Mesenchymal stem cell (in vitro differentiated cells and primary cell): Measurements from ENCODE around the gene SUCLA2.

Source experiments
- DNase-seq: peaks from one replicate; pipeline ENCODE4 v3.0.0-alpha.2; 2013
- H2AFZ ChIP-seq: one replicate; pipeline ENCODE4 v1.6.1; 2013; ENCODE audit warnings: low read depth, mild to moderate bottlenecking, control low read depth, inconsistent platforms, low read length, moderate library complexity
- H2AK5ac ChIP-seq: 2 replicates; pipeline ENCODE4 v1.6.1; 2013; ENCODE audit warnings: low read length, moderate library complexity, mild to moderate bottlenecking, inconsistent platforms; ENCODE audit not compliant: severe bottlenecking
- H2BK120ac ChIP-seq: one replicate; pipeline ENCODE4 v1.6.1; 2013; ENCODE audit warnings: low read depth, mild to moderate bottlenecking, inconsistent platforms, low read length, moderate library complexity
- H2BK12ac ChIP-seq, 2 experiments: one replicate each; pipeline ENCODE4 v1.6.1; 2013; ENCODE audit warnings: inconsistent platforms in 2 of 2, low read length in 2 of 2, mild to moderate bottlenecking in 2 of 2, moderate library complexity in 2 of 2, control low read depth in 1 of 2
- H2BK15ac ChIP-seq: one replicate; pipeline ENCODE4 v1.6.1; 2013; ENCODE audit warnings: mild to moderate bottlenecking, low read depth, inconsistent platforms; ENCODE audit not compliant: poor library complexity, severe bottlenecking
- H2BK5ac ChIP-seq: 2 replicates; pipeline ENCODE4 v1.6.1; 2013; ENCODE audit warnings: low read depth, mild to moderate bottlenecking, low read length, control low read depth, inconsistent platforms; ENCODE audit not compliant: poor library complexity, severe bottlenecking
- H3K14ac ChIP-seq, 2 experiments: one replicate each; pipeline ENCODE4 v1.6.1; 2013; ENCODE audit warnings: inconsistent platforms in 2 of 2, low read length in 2 of 2, control low read depth in 1 of 2, mild to moderate bottlenecking in 1 of 2, moderate library complexity in 1 of 2
- H3K18ac ChIP-seq, 2 experiments: one replicate each; pipeline ENCODE4 v1.6.1; 2013; ENCODE audit warnings: inconsistent platforms in 2 of 2, low read length in 2 of 2, control low read depth in 1 of 2, low read depth in 1 of 2, mild to moderate bottlenecking in 1 of 2
- H3K23ac ChIP-seq, 2 experiments: one replicate each; pipeline ENCODE4 v1.6.1; 2013; ENCODE audit warnings: inconsistent platforms in 2 of 2, low read length in 2 of 2, mild to moderate bottlenecking in 2 of 2, moderate library complexity in 2 of 2, control low read depth in 1 of 2
- H3K27ac ChIP-seq: 2 replicates; pipeline ENCODE4 v1.5.1; 2013; ENCODE audit warnings: mild to moderate bottlenecking, moderate library complexity, low read length, control low read depth, inconsistent platforms; ENCODE audit not compliant: poor library complexity, severe bottlenecking
- H3K27me3 ChIP-seq, 2 experiments: 2 replicates each; pipeline versions ENCODE4 v1.6.1 to v1.7.0; 2013; ENCODE audit warnings: low read length in 2 of 2, mild to moderate bottlenecking in 2 of 2, moderate library complexity in 2 of 2, control low read depth in 1 of 2, inconsistent platforms in 1 of 2; ENCODE audit not compliant: control insufficient read depth in 1 of 2, insufficient read depth in 1 of 2
- H3K36me3 ChIP-seq, 2 experiments: 2 replicates each; pipeline versions ENCODE4 v1.6.1 to v1.7.0; 2013; ENCODE audit warnings: low read length in 2 of 2, control low read depth in 1 of 2, inconsistent platforms in 1 of 2, low read depth in 1 of 2, mild to moderate bottlenecking in 1 of 2; ENCODE audit not compliant: insufficient read depth in 2 of 2, control insufficient read depth in 1 of 2
- H3K4ac ChIP-seq, 2 experiments: one replicate each; pipeline ENCODE4 v1.6.1; 2013; ENCODE audit warnings: inconsistent platforms in 2 of 2, low read length in 2 of 2, mild to moderate bottlenecking in 2 of 2, moderate library complexity in 2 of 2, control low read depth in 1 of 2, low read depth in 1 of 2
- H3K4me1 ChIP-seq: 2 replicates; pipeline ENCODE4 v1.6.1; 2013; ENCODE audit warnings: low read depth, low read length, control low read depth; ENCODE audit not compliant: control insufficient read depth, insufficient read depth
- H3K4me2 ChIP-seq: 2 replicates; pipeline ENCODE4 v1.6.1; 2013; ENCODE audit warnings: low read length, mild to moderate bottlenecking, inconsistent platforms; ENCODE audit not compliant: poor library complexity, severe bottlenecking
- H3K4me3 ChIP-seq, 2 experiments: 2 replicates each; pipeline versions ENCODE4 v1.5.1 to v1.7.0; 2013; ENCODE audit warnings: low read length in 2 of 2, mild to moderate bottlenecking in 2 of 2, control low read depth in 1 of 2, low read depth in 1 of 2; ENCODE audit not compliant: insufficient read depth in 1 of 2
- H3K79me1 ChIP-seq: replicated peaks from 2 replicates; pipeline ENCODE4 v1.6.1; 2013; ENCODE audit warnings: mild to moderate bottlenecking, control low read depth, low read length, inconsistent platforms; ENCODE audit not compliant: poor library complexity, severe bottlenecking
- H3K9ac ChIP-seq: 2 replicates; pipeline ENCODE4 v1.7.0; 2013; ENCODE audit warnings: mild to moderate bottlenecking, low read length, moderate library complexity
- H3K9me3 ChIP-seq: 2 replicates; pipeline ENCODE4 v1.7.0; 2013; ENCODE audit warnings: mild to moderate bottlenecking, low read length; ENCODE audit not compliant: control insufficient read depth
- H4K8ac ChIP-seq: one replicate; pipeline ENCODE4 v1.6.1; 2013; ENCODE audit warnings: inconsistent platforms, mild to moderate bottlenecking, low read length, moderate library complexity
- H4K91ac ChIP-seq: one replicate; pipeline ENCODE4 v1.6.1; 2013; ENCODE audit warnings: mild to moderate bottlenecking, low read length, inconsistent platforms
- WGBS: methylation state at CpG from one replicate; pipeline ENCODE4 v1.1.7; 2013; ENCODE audit warnings: mixed read lengths; 5-methylcytosine and 5-hydroxymethylcytosine counted together

Gene SUCLA2

DNA sequence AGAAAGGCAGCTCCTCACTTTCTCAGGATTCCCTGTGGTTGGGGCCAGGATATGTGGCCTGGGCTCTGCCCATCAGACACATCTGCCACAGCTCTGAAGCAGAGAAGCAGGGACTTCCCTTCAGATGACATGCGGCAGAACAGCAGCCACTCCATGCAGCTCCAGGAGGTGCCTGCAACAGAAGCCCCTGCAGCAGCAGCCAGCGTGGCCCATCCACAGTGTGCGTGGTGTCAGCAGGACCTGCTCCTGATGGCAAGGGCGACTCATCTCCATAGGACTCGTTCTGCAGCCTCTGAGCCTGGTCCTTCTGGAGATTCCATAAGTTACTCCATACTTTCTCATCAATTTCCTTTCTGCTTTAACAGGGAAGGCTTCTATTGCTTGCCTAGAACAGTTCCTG is 105.0 kb downstream of the SUCLA2 start:
- Histone ChIP-seq H3K79me1 (no peaks in the 10 kb centered on the region), H3K4me2 (no peak overlapping the region), H2BK15ac (no peak overlapping the region), H2BK120ac (no peak overlapping the region), H3K23ac (no peak overlapping the region), H3K27ac (no peak overlapping the region), H3K27me3 (no peaks in the 10 kb centered on the region), H3K14ac (no peak overlapping the region), H2BK12ac (no peak overlapping the region), H3K9ac (no peak overlapping the region), H3K36me3 (peaks cover 0 to 6% of the 10 kb centered on the region in 2 experiments), H3K4ac (no peak overlapping the region), H3K4me1 (peaks cover 3% of the 10 kb centered on the region), H2BK5ac (no peak overlapping the region), H2AFZ (no peak overlapping the region), H2AK5ac (no peak overlapping the region), H3K4me3 (no peak overlapping the region), H3K9me3 (no peaks in the 10 kb centered on the region), H4K91ac (no peak overlapping the region), H3K18ac (no peak overlapping the region), H4K8ac (no peak overlapping the region)
- no peak for DNase-seq
- 95% methylated on average over 4 of the region's 5 CpGs for WGBS

DNA sequence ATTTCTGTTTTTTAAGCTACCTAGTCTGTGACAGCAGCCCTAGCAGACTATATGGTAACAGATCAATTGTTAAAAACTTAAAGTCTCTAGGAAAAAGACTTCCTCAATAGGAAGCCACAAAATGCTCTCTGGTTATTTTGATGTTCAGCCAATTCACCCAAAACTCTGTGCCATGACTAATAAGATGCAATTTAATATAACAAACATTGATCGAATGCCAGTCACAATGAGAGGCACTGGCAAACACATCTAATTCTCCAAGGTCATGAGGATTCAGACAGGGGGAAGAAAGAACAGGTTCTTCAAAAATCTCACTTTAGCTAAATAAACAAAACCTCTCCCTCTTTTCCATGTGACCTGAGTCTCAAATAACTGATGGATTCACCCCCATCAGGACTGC is 107.5 kb downstream of the SUCLA2 start:
- DNase-seq, result no peak
- no peak overlapping the region for H3K27ac ChIP-seq
- H3K4me2 ChIP-seq, result no peak overlapping the region

More for the DNA sequence above, 107.5 kb downstream of the SUCLA2 start:
- H2BK5ac ChIP-seq, result no peak overlapping the region
- H2BK12ac ChIP-seq, result no peak overlapping the region
- no peak overlapping the region for H3K23ac ChIP-seq
- no peaks in the 10 kb centered on the region for H3K27me3 ChIP-seq
- H3K4me3 ChIP-seq, result no peak overlapping the region
- H3K36me3 ChIP-seq, result peaks cover 0 to 6% of the 10 kb centered on the region in 2 experiments
- H3K18ac ChIP-seq, result no peak overlapping the region
- H2AK5ac ChIP-seq, result no peak overlapping the region
- H3K79me1 ChIP-seq, result no peaks in the 10 kb centered on the region
- H2BK15ac ChIP-seq, result no peak overlapping the region
- H2BK120ac ChIP-seq, result no peak overlapping the region
- no peak overlapping the region for H4K91ac ChIP-seq
- H3K9me3 ChIP-seq, result no peaks in the 10 kb centered on the region
- no peak overlapping the region for H3K9ac ChIP-seq
- H3K4ac ChIP-seq, result no peak overlapping the region
- no peak overlapping the region for H2AFZ ChIP-seq
- no peak overlapping the region for H4K8ac ChIP-seq
- 91% methylated on average over 1 of the region's 1 CpG for WGBS
- H3K4me1 ChIP-seq, result peaks cover 3% of the 10 kb centered on the region
- H3K14ac ChIP-seq, result no peak overlapping the region
